Mesenchymal stem cell (in vitro differentiated cells and primary cell): ENCODE measurements around the gene ZNF480.
"Not testable (repeated sequence)": the region's sequence is repeated elsewhere in the genome, so short reads cannot be mapped to it uniquely, and the experiment has no call there.

Source experiments
- DNase-seq: peaks from one replicate; pipeline ENCODE4 v3.0.0-alpha.2; 2013
- H2AFZ ChIP-seq: one replicate; pipeline ENCODE4 v1.6.1; 2013; ENCODE audit warnings: low read depth, mild to moderate bottlenecking, control low read depth, inconsistent platforms, low read length, moderate library complexity
- H2AK5ac ChIP-seq: 2 replicates; pipeline ENCODE4 v1.6.1; 2013; ENCODE audit warnings: low read length, moderate library complexity, mild to moderate bottlenecking, inconsistent platforms; ENCODE audit not compliant: severe bottlenecking
- H2BK120ac ChIP-seq: one replicate; pipeline ENCODE4 v1.6.1; 2013; ENCODE audit warnings: low read depth, mild to moderate bottlenecking, inconsistent platforms, low read length, moderate library complexity
- H2BK12ac ChIP-seq, 2 experiments: one replicate each; pipeline ENCODE4 v1.6.1; 2013; ENCODE audit warnings: inconsistent platforms in 2 of 2, low read length in 2 of 2, mild to moderate bottlenecking in 2 of 2, moderate library complexity in 2 of 2, control low read depth in 1 of 2
- H2BK15ac ChIP-seq: one replicate; pipeline ENCODE4 v1.6.1; 2013; ENCODE audit warnings: mild to moderate bottlenecking, low read depth, inconsistent platforms; ENCODE audit not compliant: poor library complexity, severe bottlenecking
- H2BK5ac ChIP-seq: 2 replicates; pipeline ENCODE4 v1.6.1; 2013; ENCODE audit warnings: low read depth, mild to moderate bottlenecking, low read length, control low read depth, inconsistent platforms; ENCODE audit not compliant: poor library complexity, severe bottlenecking
- H3K14ac ChIP-seq, 2 experiments: one replicate each; pipeline ENCODE4 v1.6.1; 2013; ENCODE audit warnings: inconsistent platforms in 2 of 2, low read length in 2 of 2, control low read depth in 1 of 2, mild to moderate bottlenecking in 1 of 2, moderate library complexity in 1 of 2
- H3K18ac ChIP-seq, 2 experiments: one replicate each; pipeline ENCODE4 v1.6.1; 2013; ENCODE audit warnings: inconsistent platforms in 2 of 2, low read length in 2 of 2, control low read depth in 1 of 2, low read depth in 1 of 2, mild to moderate bottlenecking in 1 of 2
- H3K23ac ChIP-seq, 2 experiments: one replicate each; pipeline ENCODE4 v1.6.1; 2013; ENCODE audit warnings: inconsistent platforms in 2 of 2, low read length in 2 of 2, mild to moderate bottlenecking in 2 of 2, moderate library complexity in 2 of 2, control low read depth in 1 of 2
- H3K27ac ChIP-seq: 2 replicates; pipeline ENCODE4 v1.5.1; 2013; ENCODE audit warnings: mild to moderate bottlenecking, moderate library complexity, low read length, control low read depth, inconsistent platforms; ENCODE audit not compliant: poor library complexity, severe bottlenecking
- H3K27me3 ChIP-seq, 2 experiments: 2 replicates each; pipeline versions ENCODE4 v1.6.1 to v1.7.0; 2013; ENCODE audit warnings: low read length in 2 of 2, mild to moderate bottlenecking in 2 of 2, moderate library complexity in 2 of 2, control low read depth in 1 of 2, inconsistent platforms in 1 of 2; ENCODE audit not compliant: control insufficient read depth in 1 of 2, insufficient read depth in 1 of 2
- H3K36me3 ChIP-seq, 2 experiments: 2 replicates each; pipeline versions ENCODE4 v1.6.1 to v1.7.0; 2013; ENCODE audit warnings: low read length in 2 of 2, control low read depth in 1 of 2, inconsistent platforms in 1 of 2, low read depth in 1 of 2, mild to moderate bottlenecking in 1 of 2; ENCODE audit not compliant: insufficient read depth in 2 of 2, control insufficient read depth in 1 of 2
- H3K4ac ChIP-seq, 2 experiments: one replicate each; pipeline ENCODE4 v1.6.1; 2013; ENCODE audit warnings: inconsistent platforms in 2 of 2, low read length in 2 of 2, mild to moderate bottlenecking in 2 of 2, moderate library complexity in 2 of 2, control low read depth in 1 of 2, low read depth in 1 of 2
- H3K4me1 ChIP-seq: 2 replicates; pipeline ENCODE4 v1.6.1; 2013; ENCODE audit warnings: low read depth, low read length, control low read depth; ENCODE audit not compliant: control insufficient read depth, insufficient read depth
- H3K4me2 ChIP-seq: 2 replicates; pipeline ENCODE4 v1.6.1; 2013; ENCODE audit warnings: low read length, mild to moderate bottlenecking, inconsistent platforms; ENCODE audit not compliant: poor library complexity, severe bottlenecking
- H3K4me3 ChIP-seq, 2 experiments: 2 replicates each; pipeline versions ENCODE4 v1.5.1 to v1.7.0; 2013; ENCODE audit warnings: low read length in 2 of 2, mild to moderate bottlenecking in 2 of 2, control low read depth in 1 of 2, low read depth in 1 of 2; ENCODE audit not compliant: insufficient read depth in 1 of 2
- H3K79me1 ChIP-seq: replicated peaks from 2 replicates; pipeline ENCODE4 v1.6.1; 2013; ENCODE audit warnings: mild to moderate bottlenecking, control low read depth, low read length, inconsistent platforms; ENCODE audit not compliant: poor library complexity, severe bottlenecking
- H3K9ac ChIP-seq: 2 replicates; pipeline ENCODE4 v1.7.0; 2013; ENCODE audit warnings: mild to moderate bottlenecking, low read length, moderate library complexity
- H3K9me3 ChIP-seq: 2 replicates; pipeline ENCODE4 v1.7.0; 2013; ENCODE audit warnings: mild to moderate bottlenecking, low read length; ENCODE audit not compliant: control insufficient read depth
- H4K8ac ChIP-seq: one replicate; pipeline ENCODE4 v1.6.1; 2013; ENCODE audit warnings: inconsistent platforms, mild to moderate bottlenecking, low read length, moderate library complexity
- H4K91ac ChIP-seq: one replicate; pipeline ENCODE4 v1.6.1; 2013; ENCODE audit warnings: mild to moderate bottlenecking, low read length, inconsistent platforms
- WGBS: methylation state at CpG from one replicate; pipeline ENCODE4 v1.1.7; 2013; ENCODE audit warnings: mixed read lengths; 5-methylcytosine and 5-hydroxymethylcytosine counted together

The ZNF480 gene

DNA sequence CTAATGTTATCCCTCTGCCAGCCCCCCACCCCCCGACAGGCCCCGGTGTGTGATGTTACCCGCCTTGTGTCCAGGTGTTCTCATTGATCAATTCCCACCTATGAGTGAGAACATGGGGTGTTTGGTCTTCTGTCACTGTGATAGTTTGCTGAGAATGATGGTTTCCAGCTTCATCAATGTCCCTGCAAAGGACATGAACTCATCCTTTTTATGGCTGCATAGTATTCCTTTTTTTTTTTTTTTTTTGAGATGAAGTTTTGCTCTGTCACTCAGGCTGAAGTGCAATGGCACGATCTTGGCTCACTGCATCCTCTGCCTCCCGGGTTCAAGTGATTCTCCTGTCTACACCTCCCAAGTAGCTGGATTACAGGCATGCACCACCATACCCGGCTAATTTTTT lies 4.0 kb upstream of the ZNF480 start:
- not testable (repeated sequence) for H4K91ac ChIP-seq, H3K4me3 ChIP-seq, H2AK5ac ChIP-seq, H3K14ac ChIP-seq, DNase-seq, H3K4me2 ChIP-seq, H3K27me3 ChIP-seq, H3K4ac ChIP-seq, H4K8ac ChIP-seq, H2BK120ac ChIP-seq, H3K18ac ChIP-seq, H3K9ac ChIP-seq, H3K4me1 ChIP-seq, H2BK5ac ChIP-seq, H2BK12ac ChIP-seq, H2BK15ac ChIP-seq, H3K23ac ChIP-seq, H3K27ac ChIP-seq, H2AFZ ChIP-seq
- WGBS = 100% methylated on average over 6 of the region's 6 CpGs
- Histone ChIP-seq H3K9me3 (peaks cover 19% of the 10 kb centered on the region), H3K36me3 (peaks cover 35 to 38% of the 10 kb centered on the region in 2 experiments), H3K79me1 (peaks cover 26% of the 10 kb centered on the region)

DNA sequence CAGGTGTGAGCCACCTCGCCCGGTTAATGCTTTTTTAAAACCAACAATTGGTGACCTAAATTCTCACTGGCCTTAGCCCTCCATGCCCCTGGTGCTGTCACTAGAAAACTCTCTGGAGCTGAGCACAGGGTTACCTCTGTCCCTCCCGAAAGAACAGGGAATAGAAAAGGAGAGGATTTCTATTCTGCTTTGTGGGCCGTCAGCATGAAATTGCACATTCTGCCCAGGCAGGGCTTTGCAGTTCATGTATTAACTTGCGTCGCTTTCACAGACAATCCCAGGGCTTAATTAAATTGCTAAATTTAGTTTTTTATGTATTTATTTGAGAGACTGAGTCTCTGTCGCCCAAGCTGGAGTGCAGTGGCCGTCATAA lies 583 bp upstream of the ZNF480 start:
- no peak overlapping the region for H3K4ac ChIP-seq
- peak overlapping the region; percentile 6 for H2AFZ ChIP-seq
- no peak overlapping the region for H2BK5ac ChIP-seq
- H4K91ac ChIP-seq = no peak overlapping the region
- H2AK5ac ChIP-seq = no peak overlapping the region
- no peak overlapping the region for H3K23ac ChIP-seq
- H3K27ac ChIP-seq = peak overlapping the region; percentile 54
- H3K9me3 ChIP-seq = peaks cover 23% of the 10 kb centered on the region
- no peak overlapping the region for H2BK120ac ChIP-seq
- no peaks in the 10 kb centered on the region for H3K27me3 ChIP-seq
- no peak overlapping the region for H3K14ac ChIP-seq
- peak overlapping the region; percentile 52 to 81 for H3K4me3 ChIP-seq
- H3K4me1 ChIP-seq = peaks cover 3% of the 10 kb centered on the region
- WGBS = 44% methylated on average over 8 of the region's 8 CpGs
- peak overlapping the region; percentile 85 for H3K4me2 ChIP-seq
- H3K36me3 ChIP-seq = peaks cover 34 to 35% of the 10 kb centered on the region in 2 experiments
- H3K79me1 ChIP-seq = peaks cover 37% of the 10 kb centered on the region
- H2BK12ac ChIP-seq = no peak overlapping the region
- peak overlapping the region in 1 of 2 experiments; percentile 16 for H3K18ac ChIP-seq
- no peak overlapping the region for H4K8ac ChIP-seq
- DNase-seq = no peak
- no peak overlapping the region for H2BK15ac ChIP-seq
- H3K9ac ChIP-seq = peak overlapping the region; percentile 77

DNA sequence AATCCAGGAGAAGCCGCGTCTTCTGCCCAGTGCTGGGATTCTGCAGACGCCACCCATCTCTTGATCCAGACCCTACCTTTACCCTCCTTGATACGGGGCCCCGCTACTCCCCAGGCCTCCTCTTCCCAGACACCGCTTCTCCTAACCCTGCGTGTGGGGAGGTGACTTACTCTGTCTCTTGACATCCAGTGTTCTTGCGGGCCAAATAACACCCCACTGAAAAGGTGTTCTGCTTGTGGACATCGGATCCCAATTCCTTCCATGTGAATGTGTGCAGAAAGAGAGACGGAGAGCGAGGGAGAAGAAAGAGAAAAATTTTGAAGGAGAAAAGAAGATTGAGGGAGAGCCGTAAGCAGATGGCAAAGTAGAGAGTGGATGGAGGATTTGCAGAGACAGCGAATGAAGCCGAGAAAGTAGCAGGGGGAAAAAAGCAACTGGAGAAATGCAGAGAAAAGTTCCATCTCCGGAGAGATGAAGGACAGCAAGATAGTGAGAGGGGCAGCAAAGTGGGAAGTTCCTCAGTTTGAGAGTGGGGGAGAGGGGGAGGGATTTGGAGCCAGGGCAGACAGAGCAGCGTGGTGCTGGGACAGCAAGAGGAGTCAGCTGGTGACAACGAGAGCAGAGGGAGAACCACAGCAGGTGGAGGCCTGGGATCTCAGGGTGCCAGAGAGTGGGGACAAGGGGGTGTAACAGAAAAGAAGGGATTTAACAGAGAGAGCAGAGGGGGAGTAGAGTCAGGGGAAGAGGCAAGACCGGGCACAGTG lies 814 bp downstream of the ZNF480 start:
- peak overlapping the region; percentile 93 to 94 for H3K4ac ChIP-seq
- peak overlapping the region; percentile 45 for H2AK5ac ChIP-seq
- H3K18ac ChIP-seq = peak overlapping the region; percentile 92 to 94
- peaks cover 30 to 38% of the 10 kb centered on the region in 2 experiments for H3K36me3 ChIP-seq
- H3K79me1 ChIP-seq = peaks cover 37% of the 10 kb centered on the region
- H2AFZ ChIP-seq = peak overlapping the region; percentile 20
- peak overlapping the region; percentile 97 for H3K27ac ChIP-seq
- no peak overlapping the region for H2BK12ac ChIP-seq
- H3K4me1 ChIP-seq = peaks cover 3% of the 10 kb centered on the region
- H2BK120ac ChIP-seq = peak overlapping the region; percentile 79
- no peak overlapping the region for H2BK5ac ChIP-seq
- no peak overlapping the region for H2BK15ac ChIP-seq
- WGBS = 16% methylated on average over 18 of the region's 18 CpGs
- H4K91ac ChIP-seq = peak overlapping the region; percentile 89
- peak overlapping the region in 1 of 2 experiments; percentile 87 for H3K14ac ChIP-seq
- peak overlapping the region; percentile 100 for H3K9ac ChIP-seq
- no peak overlapping the region for H3K23ac ChIP-seq
- H3K27me3 ChIP-seq = no peaks in the 10 kb centered on the region
- H3K9me3 ChIP-seq = peaks cover 37% of the 10 kb centered on the region
- DNase-seq = peak; percentile 20
- peak overlapping the region; percentile 91 for H4K8ac ChIP-seq
- peak overlapping the region; percentile 44 for H3K4me2 ChIP-seq
- H3K4me3 ChIP-seq = peak overlapping the region; percentile 87 to 97

DNA sequence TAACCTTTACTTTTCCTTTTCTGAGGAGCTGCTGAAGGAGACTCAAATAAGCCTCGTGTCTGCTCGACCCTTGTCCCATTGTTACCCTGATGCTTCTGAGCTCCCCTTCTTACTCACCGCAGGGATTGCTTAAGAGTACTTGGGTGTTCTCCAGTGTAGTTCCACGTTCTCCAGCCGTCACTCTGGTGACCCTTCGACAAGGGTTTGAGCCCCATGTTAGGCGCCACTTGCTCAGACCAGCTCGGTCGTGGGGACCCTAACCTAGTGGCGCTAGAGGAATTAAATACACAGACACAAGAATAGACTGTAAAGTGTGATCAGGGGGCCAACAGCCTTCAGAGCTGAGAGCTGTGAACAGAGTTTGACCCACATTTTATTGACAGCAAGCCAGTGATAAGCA lies 10.3 kb downstream of the ZNF480 start:
- no peak overlapping the region for H3K27ac ChIP-seq
- H4K8ac ChIP-seq = no peak overlapping the region
- H3K23ac ChIP-seq = no peak overlapping the region
- no peak overlapping the region for H2BK120ac ChIP-seq
- H3K36me3 ChIP-seq = peaks cover 53 to 86% of the 10 kb centered on the region in 2 experiments
- H3K4me1 ChIP-seq = no peaks in the 10 kb centered on the region
- peak overlapping the region in 1 of 2 experiments; percentile 60 for H3K4me3 ChIP-seq
- over 99% methylated on average over 10 of the region's 10 CpGs for WGBS
- H3K18ac ChIP-seq = no peak overlapping the region
- H2BK12ac ChIP-seq = no peak overlapping the region
- no peak overlapping the region for H3K9ac ChIP-seq
- no peak overlapping the region for H4K91ac ChIP-seq
- no peak overlapping the region for H2BK5ac ChIP-seq
- H2BK15ac ChIP-seq = no peak overlapping the region
- H3K79me1 ChIP-seq = peaks cover 15% of the 10 kb centered on the region
- no peak overlapping the region for H2AK5ac ChIP-seq
- H3K27me3 ChIP-seq = no peaks in the 10 kb centered on the region
- peaks cover 87% of the 10 kb centered on the region for H3K9me3 ChIP-seq
- DNase-seq = peak; percentile 44
- no peak overlapping the region for H2AFZ ChIP-seq
- no peak overlapping the region for H3K4ac ChIP-seq
- no peak overlapping the region for H3K4me2 ChIP-seq
- H3K14ac ChIP-seq = no peak overlapping the region
